Smooth muscle cell of the umbilical artery (primary cell): ENCODE results near the gene RAD51D. TPM values are rescaled to one million over a fixed set of nuclear protein-coding genes. Genes with fewer than 3 reads are reported as not detected.

Experiments
- total RNA-seq: library from RNA; depleted of rRNA; stranded (reverse); fragments of >200 nt; gene quantifications from 2 replicates; pipeline ENCODE4 v1.2.3, GENCODE V29; 2014

Gene RAD51D
- 7.7 and 9.7 TPM in 2 replicates for total RNA-seq

DNA sequence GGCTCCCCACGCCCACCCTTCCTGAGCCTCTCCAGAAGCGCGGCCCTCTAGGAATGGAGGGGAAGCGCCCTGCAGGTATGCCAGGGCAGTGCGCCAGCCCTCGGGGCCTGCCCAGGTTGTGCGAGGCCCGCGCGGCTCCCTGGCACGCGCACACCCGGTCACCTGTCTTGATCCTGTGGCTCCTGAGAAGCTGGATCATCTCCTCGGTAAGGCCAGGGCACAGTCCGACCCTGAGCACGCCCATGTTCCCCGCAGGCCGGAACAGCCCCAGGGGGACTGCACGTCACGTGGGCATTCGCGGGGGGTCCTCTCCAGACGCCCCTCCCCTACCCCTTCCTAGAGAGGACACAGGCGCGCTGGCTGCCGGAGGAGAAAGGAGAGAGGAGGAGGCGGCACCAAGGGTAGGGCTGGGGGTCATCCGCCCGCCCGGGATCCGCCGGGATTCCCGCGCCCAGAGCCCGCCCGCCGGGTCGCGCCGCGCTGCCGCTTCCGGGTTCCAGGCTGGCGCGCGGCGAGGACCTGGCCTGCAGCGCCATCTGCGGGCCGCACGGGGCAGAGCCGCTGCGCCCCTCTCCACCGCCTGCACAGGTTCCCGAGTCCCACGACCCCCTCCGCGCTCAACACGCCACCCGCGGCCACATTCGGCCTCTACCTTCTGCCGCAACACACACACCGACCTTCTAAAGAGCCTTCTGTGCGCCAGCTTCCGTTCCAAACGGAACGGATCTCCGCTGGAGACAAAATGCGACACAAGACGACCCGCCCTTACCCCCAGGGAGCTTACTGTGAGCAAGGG lies at the start of gene RAD51D:
RAD51D (minus strand) TSS at position 491 of the 796 bp plus-strand sequence; CDS start at position 244, 247 bp downstream.

DNA sequence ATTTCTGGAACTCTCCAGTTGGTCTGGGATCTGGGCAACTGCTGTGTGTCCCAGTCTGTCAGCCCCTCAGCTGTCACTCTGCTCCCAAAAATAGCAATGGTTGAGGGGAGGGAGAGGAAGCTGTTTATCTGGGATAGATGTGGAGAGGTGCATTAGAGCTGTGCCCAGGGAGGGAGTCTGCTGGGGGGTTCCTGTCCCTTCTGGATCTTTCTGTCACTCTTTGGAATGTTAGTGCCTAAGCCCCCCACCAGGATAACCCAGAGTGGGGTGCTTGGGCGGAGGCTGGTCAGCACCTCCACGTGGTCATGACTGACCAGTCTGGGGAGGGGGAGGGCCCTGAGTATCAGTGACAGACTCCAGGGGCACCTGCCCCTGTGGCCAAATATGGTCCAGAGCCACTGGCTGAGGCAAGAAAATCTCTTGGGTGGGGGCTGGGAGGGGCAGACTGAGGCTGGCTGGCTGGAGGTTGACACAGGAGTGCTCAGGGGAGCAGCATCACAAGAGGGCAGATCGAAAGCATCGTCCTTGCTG lies 27.8 kb upstream of the RAD51D start, which contains the start of gene UNC45B:
UNC45B (plus strand) TSS at position 443 of the 531 bp plus-strand sequence. CDS start 447 bp downstream, outside the sequence.

DNA sequence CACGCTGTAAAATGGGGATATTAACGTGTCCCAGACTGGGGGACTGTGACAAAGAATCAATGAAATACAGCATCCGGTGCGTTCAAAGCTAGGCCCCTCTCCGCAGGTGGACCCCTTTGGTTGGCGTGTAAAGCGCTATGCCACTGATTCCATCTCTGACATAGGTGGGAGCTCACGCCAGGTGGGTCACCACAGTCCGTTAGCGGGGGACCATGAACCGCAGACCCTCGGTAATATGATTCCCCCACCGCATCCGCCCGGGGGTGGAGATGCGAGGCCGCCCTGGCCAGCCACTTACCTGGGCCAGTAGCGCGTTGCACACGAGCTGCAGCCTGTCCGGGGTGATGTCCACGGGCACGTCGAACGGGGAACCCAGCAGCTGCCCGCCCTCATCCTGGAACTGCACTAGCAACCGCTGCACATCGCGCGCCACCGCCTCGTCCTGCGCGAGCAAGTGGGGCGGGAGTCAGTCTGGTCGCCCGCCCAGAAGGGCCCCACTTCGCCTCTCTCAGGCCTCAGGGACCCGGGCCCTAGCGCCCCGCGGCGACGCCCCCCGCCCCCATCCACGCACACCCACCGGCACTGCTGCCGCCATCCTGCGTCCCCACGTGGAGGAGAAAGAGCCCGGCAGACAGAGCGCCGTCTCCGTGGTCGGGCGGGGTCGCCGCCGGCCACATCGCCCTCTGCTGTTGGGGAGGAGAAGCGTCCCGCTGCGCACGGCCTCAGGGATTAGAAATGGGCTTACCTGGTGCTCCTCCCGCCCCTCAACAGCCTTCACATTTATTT lies 22.2 kb upstream of the RAD51D start, which contains the start of gene NLE1:
NLE1 (minus strand) TSS at position 623 of the 786 bp plus-strand sequence; CDS start at position 595, 28 bp downstream.

DNA sequence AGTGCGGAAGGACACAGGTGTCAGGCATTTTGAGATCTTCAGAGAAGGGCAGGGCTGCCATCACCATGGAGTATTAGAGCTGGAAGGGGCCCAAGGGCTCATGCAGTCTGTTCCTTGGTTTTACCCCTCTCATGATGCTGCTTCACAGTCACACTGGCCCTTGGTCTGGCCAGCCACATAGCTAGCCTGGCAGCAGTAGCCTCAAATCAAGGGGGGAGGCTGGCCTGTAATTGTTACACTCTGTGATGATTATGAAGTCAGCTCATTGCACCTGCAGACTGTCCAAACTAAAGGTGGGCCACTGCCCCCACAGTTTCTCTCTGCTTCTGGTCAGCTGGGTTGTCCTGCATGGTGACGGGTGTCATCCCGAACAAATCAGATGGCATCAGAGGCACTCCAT lies 1.7 kb upstream of the RAD51D start, which contains the start of gene FNDC8:
FNDC8 (plus strand) TSS at position 301 of the 400 bp plus-strand sequence; CDS start at position 380, 79 bp downstream.

DNA sequence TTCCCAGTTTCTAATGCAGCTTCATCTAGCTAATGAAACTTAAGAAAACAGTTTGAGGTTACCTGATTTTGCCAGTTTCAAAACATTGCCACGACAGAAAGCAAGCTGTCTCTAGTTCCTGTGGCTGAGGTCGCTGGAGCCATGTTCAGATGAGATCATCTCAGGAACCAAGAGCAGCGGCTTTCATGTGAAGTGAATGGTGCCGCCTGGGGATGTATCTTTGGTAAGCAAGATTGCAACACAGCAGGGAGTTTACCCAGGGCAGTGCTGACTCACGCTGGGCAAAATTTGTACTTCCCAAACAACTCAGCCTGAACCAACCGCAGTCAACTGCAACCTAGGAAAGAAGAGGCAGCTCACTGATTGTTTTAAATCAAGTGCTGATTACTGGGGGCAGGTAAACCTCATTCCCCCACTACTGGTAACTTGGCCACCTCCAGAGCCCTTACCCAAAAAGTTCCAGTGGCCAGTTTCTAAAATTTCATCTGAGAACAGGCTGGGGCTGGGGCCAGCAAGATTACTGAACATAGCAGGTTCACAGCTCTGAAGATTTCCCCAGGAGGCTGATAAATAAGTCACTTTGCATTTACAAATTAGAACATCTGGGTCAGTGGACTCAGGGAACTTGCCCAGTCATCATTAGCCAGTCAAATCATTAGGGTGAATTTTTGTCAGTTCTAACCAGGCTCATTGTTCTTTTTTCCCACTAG lies 56.0 kb downstream of the RAD51D start, which contains the start of gene RFFL:
RFFL (minus strand) TSS at position 194 of the 710 bp plus-strand sequence. CDS start 37,154 bp downstream, outside the sequence.

Other genes with a start within 250 kb of the RAD51D start
- gene CCT6B, start 158.4 kb downstream of the RAD51D start, total RNA-seq, result 0.51 and 1.2 TPM in 2 replicates
- gene ZNF830, start 158.3 kb downstream of the RAD51D start, total RNA-seq, result 11.3 and 12.8 TPM in 2 replicates
- gene LIG3, start 139.3 kb downstream of the RAD51D start, total RNA-seq, result 30.3 and 57.9 TPM in 2 replicates
- 7.1 and 14.9 TPM in 2 replicates for gene RFFL, start 56.2 kb downstream of the RAD51D start, total RNA-seq
- gene FNDC8, start 1.8 kb upstream of the RAD51D start, total RNA-seq, result not detected in 2 replicates
- gene NLE1, start 22.4 kb upstream of the RAD51D start, total RNA-seq, result 22.6 and 24.8 TPM in 2 replicates
- gene UNC45B, start 28.0 kb upstream of the RAD51D start, total RNA-seq, result not detected in 2 replicates
- gene SLC35G3, start 74.5 kb upstream of the RAD51D start, total RNA-seq, result not detected in 2 replicates
- gene SLFN5, start 123.2 kb upstream of the RAD51D start, total RNA-seq, result 97.4 and 165 TPM in 2 replicates